ENCODE measurements around the gene ABCC11.

The ABCC11 gene

DNA sequence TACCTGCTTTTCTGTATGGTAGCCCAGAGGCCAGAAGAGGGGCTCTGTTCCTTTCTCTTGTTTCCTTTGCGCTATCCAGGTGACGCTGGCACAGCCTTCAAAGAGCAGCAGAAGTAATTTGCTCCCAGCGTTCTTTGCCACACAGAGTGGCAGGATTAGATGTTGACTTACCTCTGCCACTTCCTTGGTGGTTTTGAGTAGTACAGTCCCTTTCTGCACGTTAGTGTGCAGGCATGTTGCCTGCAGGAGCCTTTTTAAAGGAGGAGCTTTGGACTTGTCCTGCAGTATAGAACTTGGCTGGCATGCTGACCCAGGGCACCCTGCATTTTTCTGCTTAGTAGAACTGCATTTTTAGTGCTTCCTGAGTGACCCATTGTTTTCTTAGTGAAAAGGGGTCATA, at the start of gene ABCC11:
ABCC11 (minus strand) TSS at position 229 of the 400 bp plus-strand sequence. CDS start 15,618 bp downstream, outside the sequence.
- DNase-seq (ENCODE audit: low spot score) = no peak

DNA sequence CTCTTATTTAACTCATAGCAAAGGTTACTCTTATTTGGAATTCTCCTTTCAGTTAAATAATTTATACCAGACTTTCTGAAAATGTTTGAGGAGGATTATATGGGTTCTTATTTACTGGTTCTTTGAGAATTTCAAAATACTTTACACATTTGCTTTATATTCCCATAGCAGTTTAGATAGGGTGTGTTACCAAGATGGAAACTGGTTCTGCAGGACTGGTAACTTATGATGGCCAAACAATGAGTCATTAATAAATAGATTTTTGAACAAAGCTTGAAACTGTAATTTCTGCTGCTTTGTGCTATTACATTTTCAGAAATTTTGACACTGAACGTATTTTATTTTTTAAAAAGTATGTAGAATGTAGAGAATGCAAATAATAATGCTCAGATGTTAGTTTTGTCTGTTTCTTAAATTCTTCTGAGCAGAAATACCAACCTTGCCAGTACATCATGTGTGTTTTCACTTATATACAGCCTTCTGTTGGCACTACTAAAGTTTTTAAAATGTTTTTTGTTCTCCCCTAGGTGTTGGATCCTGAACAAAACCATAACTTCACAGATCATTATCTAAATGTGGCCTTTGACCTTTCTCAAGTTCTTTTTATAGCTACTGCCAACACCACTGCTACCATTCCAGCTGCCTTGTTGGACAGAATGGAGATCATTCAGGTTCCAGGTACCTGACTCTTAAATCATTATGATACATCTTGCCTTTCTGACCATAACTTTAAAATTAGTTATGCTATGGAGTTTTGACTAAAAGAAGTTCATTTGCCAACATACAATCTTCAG, 48.3 kb upstream of the ABCC11 start:
- DNase-seq (ENCODE audit: low spot score) = no peak

DNA sequence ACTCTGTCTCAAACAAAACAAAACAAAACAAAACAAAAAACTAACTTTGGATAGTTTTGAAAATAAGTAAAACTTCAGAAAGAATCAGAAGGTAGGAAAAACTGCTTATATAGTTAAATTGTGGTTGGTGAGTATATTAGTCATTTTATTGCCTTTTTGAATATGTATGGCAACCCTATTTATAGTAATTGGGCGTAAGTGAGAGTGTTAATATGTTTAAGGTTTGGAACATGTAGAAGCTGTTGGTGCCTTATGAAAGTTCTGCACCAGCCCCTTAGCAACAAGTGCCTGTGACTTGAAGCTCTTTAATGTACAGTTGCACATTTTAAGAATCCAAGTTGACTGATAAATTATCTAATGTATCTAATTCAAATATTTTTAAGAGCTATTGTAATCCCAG, 47.4 kb upstream of the ABCC11 start:
- DNase-seq (ENCODE audit: low spot score) = no peak

DNA sequence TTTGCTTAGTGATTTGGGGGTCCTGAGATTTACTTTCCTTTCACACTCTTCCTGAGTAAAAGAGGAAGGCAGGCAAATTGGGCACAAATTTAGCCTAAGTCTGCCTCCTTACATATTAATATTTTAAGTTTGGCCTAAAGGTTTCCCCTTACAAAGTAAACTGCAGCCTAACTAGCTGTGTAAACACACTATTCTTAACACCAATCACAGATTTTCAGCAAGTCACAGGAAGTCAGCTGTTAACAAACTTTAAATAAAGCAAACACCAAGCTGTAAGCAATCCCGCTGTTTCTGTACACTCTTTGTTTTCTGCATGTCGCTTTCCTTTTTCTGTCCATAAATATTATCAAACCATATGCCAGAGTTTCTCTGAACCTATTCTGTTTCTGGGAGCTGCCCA, 45.1 kb upstream of the ABCC11 start:
- no peak for DNase-seq (ENCODE audit: low spot score)

DNA sequence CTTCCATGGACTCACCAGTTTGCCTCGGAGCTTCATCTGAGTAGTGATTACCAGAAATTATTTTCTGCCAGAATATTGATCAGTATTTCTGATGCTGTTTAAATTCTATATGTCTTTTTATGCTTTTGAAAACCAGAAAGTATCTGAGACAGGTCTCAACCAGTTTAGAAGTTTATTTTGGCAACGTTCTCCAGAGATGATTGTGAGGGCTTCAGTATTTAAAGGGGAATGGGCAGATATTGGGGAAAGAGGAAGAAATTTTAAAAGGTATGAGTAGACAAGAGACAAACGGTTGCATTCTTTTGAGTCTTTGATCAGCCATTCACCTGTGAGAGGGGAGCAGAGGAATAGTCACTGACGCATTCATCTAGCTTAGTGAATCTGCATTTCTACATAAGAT, 44.4 kb upstream of the ABCC11 start:
- DNase-seq (ENCODE audit: low spot score) = no peak

DNA sequence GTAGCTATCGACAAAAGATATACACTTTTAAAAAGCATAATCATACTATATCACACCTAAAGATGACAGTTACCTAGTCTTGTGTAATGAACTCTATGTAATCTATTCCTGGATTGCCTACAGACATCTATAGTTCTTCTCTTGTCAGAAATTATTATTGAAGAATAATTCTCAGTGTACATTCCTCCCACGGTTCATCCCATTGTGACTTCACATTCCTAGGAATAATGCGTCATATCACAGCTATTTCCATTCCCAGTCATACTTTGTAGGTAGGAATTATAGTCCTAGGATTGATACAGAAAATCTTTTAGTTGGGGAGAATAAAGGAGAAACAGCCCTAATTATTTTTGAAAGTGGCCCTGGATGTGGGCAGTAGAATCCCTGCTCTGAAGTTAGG, 44.0 kb upstream of the ABCC11 start:
- DNase-seq (ENCODE audit: low spot score) = no peak

DNA sequence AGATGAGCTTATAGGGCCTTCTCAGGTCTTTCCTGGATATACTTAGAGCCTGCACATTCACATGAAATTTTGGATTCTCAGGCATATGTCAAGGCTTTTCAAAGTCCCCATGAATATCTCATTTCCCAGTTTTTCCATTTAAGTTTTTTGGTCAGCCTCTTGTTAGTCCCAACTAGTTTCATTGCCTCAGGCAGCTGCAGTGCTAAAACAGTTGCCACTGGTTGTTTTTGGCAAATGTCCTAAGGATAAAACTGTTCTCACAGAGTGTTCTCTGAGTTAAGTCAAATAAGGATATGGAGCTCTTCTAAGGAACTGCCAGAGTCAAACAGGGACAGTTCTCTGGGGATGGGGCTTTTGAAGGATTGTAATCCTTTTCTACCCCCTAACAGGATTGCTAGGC, 39.9 kb upstream of the ABCC11 start:
- no peak for DNase-seq (ENCODE audit: low spot score)

DNA sequence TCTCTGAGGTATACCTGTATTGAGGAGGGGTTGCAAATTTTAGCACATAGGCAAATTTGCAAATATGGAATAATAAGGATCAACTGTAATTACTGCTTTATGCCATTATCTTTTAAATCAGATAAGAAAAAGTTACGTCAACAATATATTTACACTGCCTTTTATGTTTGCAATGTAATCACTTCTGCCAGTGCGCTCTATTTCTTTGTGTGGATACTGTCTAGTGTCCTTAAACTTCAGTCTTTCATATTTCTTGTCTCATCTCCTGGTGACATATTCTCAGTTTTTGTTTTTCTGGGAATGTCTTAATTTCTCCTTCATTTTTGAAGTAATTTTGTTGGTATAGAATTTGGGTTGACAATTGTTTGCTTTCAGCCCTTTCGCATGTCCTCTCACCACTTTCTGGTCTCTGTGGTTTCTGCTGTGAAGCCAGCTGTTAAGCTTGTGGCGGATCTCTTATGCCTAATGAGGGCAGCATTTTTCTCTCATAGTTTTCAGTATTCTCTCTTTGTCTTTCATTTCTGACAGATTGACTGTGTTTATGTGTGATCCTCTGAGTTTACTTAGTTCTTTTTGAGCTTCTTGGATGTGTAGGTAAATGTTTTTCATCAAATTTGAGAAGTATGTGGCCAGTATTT, 37.6 kb upstream of the ABCC11 start:
- DNase-seq (ENCODE audit: low spot score) = no peak

DNA sequence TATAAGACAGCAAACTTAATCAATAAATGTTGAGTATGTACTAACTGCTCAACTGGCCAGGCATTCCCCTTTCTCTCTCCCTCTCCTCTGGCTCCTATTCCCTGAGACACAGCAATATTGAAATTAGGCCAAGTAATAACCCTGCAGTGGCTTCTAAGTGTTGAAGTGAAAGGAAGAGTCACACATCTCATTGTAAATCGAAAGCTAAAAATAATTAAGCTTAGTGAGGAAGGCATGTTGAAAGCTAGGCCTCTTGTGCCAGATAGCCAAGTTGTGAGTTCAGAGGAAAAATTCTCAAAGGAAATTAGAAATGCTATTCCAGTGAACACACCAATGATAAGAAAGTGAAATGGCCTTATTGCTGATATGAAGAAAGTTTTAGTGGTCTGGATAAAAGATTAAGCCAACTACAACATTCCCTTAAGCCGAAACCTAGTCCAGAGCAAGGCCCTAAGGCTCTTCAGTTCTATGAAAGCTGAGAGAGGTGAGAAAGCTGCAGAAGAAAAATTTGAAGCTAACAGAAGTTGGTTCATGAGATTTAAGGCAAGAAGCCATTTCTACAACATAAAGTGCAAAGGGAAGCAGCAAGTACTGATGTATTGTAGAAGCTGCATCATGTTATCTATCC, 35.4 kb upstream of the ABCC11 start:
- DNase-seq (ENCODE audit: low spot score) = no peak

DNA sequence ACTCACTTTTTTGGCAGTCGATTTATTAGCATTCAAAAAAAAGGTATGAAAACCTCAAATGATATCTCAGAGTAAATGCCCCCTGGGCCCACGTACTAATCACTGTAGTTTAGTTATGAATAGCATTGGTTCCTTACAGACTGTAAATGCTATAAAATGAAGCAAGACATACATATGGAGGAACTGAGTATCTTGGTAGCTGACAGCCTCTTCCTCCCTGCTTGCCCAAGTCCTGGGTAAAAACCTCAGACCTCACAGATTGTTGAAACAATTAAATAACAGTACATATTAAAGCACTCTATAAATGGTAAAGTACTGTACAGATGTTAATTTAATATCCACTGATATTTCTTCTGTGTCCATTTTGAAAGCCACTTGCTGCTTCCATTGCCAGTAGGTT, 33.2 kb upstream of the ABCC11 start:
- no peak for DNase-seq (ENCODE audit: low spot score)

DNA sequence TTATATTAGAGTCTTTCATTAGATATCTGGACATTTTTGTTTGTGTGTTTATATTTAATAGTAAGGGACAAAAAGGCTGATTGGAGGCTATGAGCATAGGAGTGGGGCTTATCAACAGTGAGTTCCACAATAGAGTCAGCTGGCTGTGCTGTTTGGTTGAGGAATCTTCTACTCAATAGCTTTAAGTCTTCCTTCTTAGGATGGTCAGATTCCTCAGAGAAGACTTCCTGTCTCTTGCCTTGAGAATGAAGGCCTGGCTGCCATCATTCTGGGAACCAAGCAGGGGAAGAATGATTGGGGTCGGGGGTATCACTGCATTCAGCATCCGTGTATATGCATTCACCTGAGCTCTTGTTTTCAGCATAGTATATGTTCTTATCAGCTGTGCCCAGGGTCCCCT, 31.9 kb upstream of the ABCC11 start:
- no peak for DNase-seq (ENCODE audit: low spot score)

DNA sequence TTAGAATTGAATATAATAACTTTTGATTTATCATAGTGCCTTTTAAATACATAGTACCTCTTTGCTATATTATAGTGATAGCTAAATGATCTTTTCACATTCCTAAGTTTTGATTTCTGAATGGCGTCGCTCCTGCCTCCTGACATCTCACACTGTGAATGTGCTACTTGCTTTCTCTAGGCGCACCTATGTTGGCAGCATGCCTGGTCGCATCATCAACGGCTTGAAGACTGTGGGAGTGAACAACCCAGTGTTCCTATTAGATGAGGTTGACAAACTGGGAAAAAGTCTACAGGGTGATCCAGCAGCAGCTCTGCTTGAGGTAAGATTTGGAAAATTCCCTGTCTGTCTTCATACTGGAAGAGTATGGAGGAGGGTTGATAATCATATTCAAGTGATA, 29.8 kb upstream of the ABCC11 start:
- DNase-seq (ENCODE audit: low spot score) = no peak

DNA sequence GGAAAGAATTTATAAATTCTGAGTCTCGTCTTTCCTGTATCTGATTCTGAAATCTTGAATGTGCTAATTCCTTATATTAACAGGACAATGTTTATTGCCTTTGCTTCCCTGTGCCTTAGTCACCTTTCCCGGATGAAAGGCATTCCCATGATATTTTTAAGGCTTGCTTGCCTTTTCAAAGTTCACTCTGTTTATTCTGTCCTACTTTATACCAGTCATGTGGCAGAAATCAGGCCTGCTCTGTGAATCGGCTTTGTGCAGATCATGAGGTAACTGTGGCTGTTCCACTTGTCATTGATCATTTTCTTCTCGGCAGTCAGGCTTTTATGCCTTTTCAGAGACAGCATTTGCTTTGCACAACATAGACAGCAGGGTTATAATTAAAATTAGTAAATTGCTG, 28.8 kb upstream of the ABCC11 start:
- no peak for DNase-seq (ENCODE audit: low spot score)

DNA sequence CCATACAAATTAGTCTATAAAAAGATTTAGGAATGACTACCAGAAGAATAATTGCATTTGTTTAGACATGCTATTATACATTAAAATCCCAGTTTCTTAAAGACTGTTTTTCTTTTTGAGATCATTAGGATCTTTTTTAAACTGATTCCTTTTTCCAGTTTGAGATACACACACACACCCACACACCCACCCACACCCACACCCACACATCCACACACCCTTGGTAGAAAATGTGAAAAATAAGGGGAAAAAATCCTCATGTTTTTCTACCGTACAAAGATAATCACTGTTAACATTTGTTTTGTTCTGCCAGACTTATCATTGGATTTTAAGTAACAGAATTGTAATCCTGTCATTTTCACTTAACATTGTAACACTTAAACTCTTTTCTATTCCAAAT, 27.1 kb upstream of the ABCC11 start:
- DNase-seq (ENCODE audit: low spot score) = no peak

DNA sequence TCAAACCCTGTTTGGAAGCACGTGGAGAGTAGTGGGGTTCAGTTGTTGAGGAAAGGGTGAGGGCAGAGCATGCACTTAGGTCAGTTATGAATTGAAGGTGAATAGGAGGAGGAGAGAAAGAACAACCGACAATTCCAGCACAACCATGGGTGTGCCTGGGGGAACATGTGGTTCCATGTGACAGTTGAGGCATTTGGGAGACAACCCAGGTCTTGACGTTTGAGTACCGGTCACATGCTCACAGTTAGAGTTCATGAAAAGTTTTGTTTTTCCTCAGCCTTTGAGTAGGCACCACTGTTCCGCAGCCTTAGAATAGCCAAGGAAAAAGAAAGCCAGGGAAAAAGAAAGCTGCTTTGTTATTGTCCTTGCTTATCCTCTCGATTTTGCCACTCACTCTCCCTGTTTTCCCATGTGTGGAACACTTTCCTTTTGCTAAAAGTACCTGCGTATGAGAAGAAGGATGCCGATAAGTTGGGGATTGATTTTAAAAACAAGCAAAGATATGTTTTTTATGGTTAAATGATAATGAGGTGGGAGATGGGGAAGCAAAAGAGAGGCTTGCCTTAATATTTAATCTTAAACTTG, 25.6 kb upstream of the ABCC11 start:
- DNase-seq (ENCODE audit: low spot score) = no peak

DNA sequence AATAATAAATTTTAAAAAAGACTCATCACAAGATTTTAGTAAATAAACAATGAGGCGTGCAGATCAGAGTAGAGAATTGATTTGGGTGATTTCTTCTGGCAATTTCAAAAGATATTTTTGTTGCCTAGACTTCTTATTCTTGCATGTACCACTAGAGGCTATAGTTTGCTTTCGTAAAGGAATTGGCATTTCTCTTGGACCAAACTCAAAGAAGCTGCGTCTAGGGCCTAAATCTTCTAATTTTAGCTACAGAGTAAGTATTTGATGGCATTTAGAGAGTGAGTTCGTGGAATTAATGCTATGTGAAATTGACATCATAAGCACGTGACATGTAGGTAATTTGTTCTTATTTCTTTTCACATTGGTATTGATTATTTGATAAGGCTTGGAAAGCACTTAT, 24.4 kb upstream of the ABCC11 start:
- DNase-seq (ENCODE audit: low spot score) = no peak

DNA sequence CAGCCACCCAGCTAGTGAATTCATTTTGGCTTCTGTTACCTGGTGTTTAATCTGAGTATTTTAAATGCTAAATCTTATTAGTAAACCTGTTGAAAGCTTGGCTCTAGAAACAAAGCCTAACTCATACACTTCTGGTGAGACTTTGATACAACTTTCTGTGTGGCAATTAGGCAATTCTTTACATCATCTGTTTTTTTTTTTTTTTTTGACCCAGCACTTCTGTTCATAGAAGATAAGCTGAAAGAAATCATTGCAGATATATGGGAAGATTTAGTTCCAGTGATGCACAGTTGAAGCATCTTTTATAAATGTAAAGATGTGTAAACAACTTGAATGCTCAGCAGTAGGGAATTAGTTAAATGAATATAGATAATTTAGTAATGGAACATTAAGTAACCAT, 21.7 kb upstream of the ABCC11 start:
- DNase-seq (ENCODE audit: low spot score) = no peak

DNA sequence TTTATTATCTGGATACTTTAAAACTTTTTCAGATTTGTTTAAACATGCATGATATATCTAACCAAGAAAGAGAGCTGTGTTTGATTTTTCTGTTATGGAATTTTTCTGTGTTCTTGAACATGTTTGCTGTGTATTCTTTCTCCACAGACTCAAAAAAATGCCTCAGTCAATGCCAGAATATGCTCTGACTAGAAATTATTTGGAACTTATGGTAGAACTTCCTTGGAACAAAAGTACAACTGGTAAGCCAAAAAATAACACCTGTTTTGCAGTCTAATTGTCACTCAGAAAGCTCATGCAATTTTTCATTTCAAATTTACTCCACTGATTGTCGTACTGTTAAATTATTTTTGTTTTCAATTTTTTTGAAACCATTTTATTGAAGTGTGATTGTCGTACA, 15.3 kb upstream of the ABCC11 start:
- no peak for DNase-seq (ENCODE audit: low spot score)

DNA sequence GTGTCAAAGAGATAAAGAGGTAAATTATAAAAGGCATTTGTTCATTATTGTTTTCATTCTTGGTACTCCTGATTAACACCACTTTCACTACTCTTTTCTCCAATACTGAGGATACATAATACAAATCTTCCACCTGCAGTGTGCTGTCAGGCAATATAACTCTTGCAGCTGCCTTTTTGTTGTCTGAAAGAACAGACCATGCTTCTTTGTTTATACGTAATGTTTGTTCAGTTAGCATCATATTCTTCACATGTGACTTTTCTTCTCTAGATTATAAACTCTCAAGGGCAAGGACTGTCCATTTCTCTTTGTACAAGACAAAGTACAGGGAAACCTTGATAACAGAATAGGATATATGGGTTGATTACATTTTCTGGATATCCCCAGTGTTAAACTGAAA, 14.2 kb upstream of the ABCC11 start:
- DNase-seq (ENCODE audit: low spot score) = no peak

DNA sequence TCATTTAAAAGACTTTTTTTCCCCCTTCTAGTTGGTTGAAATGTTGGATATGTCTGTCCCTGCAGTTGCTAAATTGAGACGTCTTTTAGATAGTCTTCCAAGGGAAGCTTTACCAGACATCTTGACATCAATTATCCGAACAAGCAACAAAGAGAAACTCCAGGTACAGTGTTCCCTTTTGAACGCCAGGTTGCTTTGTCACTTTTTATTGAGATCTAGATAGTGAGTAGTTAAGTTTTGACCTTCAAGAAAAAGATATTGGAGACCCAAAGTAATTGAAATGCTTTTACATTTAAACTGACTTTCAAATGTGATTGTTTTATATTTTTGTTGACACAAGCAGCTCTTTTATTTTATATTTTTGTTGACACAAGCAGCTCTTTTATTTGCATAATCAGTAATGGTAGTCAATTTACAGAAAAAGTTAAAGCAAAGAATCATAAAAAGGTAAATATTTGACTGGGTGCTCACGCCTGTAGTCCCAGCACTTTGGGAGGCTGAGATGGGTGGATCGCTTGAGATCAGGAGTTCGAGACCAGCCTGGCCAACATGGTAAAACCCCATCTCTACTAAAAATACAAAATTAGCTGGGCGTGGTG, 9.3 kb upstream of the ABCC11 start:
- no peak for DNase-seq (ENCODE audit: low spot score)

DNA sequence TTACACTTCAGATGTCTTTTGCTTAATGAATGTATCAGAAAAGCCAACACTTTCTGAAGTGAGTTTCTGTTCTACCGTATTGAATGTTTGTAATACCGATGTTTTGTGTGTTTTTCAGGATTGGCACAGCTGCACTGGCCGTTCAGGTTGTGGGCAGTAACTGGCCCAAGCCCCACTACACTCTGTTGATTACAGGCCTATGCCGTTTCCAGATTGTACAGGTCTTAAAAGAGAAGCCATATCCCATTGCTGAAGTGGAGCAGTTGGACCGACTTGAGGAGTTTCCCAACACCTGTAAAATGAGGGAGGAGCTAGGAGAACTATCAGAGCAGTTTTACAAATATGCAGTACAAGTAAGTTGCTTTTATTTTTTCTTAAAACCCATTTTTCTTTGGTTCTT, 4.7 kb upstream of the ABCC11 start:
- DNase-seq (ENCODE audit: low spot score) = no peak

DNA sequence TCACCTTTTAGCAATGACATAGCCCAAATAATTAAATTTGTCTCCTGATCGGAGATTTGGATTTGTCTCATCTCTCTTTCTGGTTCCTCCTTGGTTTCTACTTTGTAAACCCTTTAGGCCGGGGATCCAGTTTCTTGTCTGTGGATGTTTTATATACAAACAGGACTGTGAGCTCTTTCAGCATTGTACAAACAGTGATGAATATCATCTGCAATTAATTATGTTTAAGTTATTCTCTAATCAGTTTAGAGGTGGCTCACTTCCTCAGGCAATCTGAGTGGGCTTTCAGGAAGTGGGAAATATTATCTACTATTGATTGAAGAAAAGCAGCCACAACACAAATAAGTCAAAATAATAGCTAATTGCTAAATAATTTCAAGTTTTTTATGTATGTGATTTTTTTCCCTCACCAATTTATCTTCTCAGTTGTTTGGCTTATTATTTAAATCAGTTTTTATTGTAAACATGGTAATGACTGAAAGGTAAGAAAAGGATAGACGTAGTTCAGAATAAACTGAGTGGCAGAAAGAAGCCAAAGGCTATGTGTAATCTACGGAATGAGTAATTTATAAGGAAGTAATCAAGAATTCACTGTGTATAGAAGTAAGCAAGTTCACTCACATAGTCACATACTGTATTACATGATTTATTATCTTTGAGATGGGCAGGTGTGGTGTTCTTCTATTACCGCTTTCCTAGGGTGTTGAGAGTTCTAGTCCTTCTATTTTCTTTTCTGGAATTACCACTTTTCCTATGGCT, 3.4 kb upstream of the ABCC11 start:
- DNase-seq (ENCODE audit: low spot score) = no peak
